H1 (cell line): ENCODE data around the gene LRPAP1. TPM values are rescaled to one million over a fixed set of nuclear protein-coding genes. Genes with fewer than 3 reads are reported as not detected.

Source experiments
- BACH1 ChIP-seq: IDR thresholded peaks from 2 replicates; pipeline ENCODE4 v1.6.1; 2012; ENCODE audit warnings: low read length, improper control_type of control experiment
- CBX8 ChIP-seq: fragments of 300-800, 300-1000 bp; sonication (generic); IDR thresholded peaks from 2 replicates; pipeline ENCODE4 v1.7.1; 2016; ENCODE audit warnings: low read depth, low read length, borderline replicate concordance
- EP300 ChIP-seq, 2 experiments: IDR thresholded peaks; 1 replicate in 1 of 2; 2 replicates in 1 of 2; pipeline ENCODE4 v1.6.1; 2011 to 2012; ENCODE audit warnings: low read depth in 2 of 2, low read length in 2 of 2, mild to moderate bottlenecking in 2 of 2, borderline replicate concordance in 1 of 2, inconsistent platforms in 1 of 2, moderate library complexity in 1 of 2
- GABPA ChIP-seq: IDR thresholded peaks from 2 replicates; pipeline ENCODE4 v1.6.1; 2011; ENCODE audit warnings: mild to moderate bottlenecking, low read length, moderate library complexity, borderline replicate concordance; ENCODE audit not compliant: insufficient read depth
- PHF8 ChIP-seq: fragments of 200-600 bp; sonication (generic); conservative IDR thresholded peaks from 2 replicates; pipeline ENCODE4 v1.7.1; 2012; ENCODE audit warnings: low read depth, mild to moderate bottlenecking, inconsistent platforms, low read length, moderate library complexity
- POLR2AphosphoS5 ChIP-seq: IDR thresholded peaks from 2 replicates; pipeline ENCODE4 v1.6.1; 2011; ENCODE audit warnings: low read depth, low read length
- RNF2 ChIP-seq: fragments of 200-900, 300-1000 bp; sonication (generic); IDR thresholded peaks from 2 replicates; pipeline ENCODE4 v1.7.1; 2016; ENCODE audit warnings: borderline replicate concordance, low read depth, mild to moderate bottlenecking, antibody characterized with exemption, low read length; ENCODE audit not compliant: poor library complexity, severe bottlenecking; ENCODE audit errors: missing control alignments
- SAP30 ChIP-seq: fragments of 300-600 bp; sonication (generic); IDR thresholded peaks from 2 replicates; pipeline ENCODE4 v1.7.1; 2012; ENCODE audit warnings: low read length, moderate library complexity, mild to moderate bottlenecking, inconsistent platforms; ENCODE audit not compliant: insufficient read depth, insufficient replicate concordance
- SP1 ChIP-seq: IDR thresholded peaks from 2 replicates; pipeline ENCODE4 v1.6.1; 2011; ENCODE audit warnings: low read depth, low read length
- polyA plus RNA-seq, 7 experiments: library from polyadenylated mRNA; depleted of rRNA in 3 of 7; stranded (reverse) in 5 of 7; unstranded in 2 of 7; fragments of >200 nt in 5 of 7; fragments of 200-250 nt in 2 of 7; gene quantifications; 1 replicate in 5 of 7; 2 replicates in 1 of 7; 4 replicates in 1 of 7; pipeline versions ENCODE4 v1.2.1 to v1.2.3, GENCODE V29; 2011 to 2013; ENCODE audit warnings: missing spikeins in 2 of 7, mixed read lengths in 2 of 7
- total RNA-seq: library from RNA; stranded (reverse); fragmentation: NEBNext Ultra II Directional; extraction: Animal tissue kit (Norgen Biotek cat#: 25700); gene quantifications from 2 replicates; pipeline ENCODE4 v1.2.1, GENCODE V29; 2021
- TF ChIP-seq, protein P1 (sequence below), 3 experiments: IDR thresholded peaks; 1 replicate in 2 of 3; 2 replicates in 1 of 3; pipeline versions ENCODE4 v1.5.1 to v1.6.1; 2011; ENCODE audit warnings: low read length in 3 of 3, mild to moderate bottlenecking in 3 of 3, inconsistent platforms in 2 of 3, low read depth in 1 of 3, moderate library complexity in 1 of 3; ENCODE audit not compliant: insufficient read depth in 1 of 3; ENCODE audit errors: control extremely low read depth in 1 of 3

LRPAP1 gene
- total and polyA plus RNA-seq, 2 of the 8 experiments (the other 6 are each of a cell fraction or from before 2014, with no cell fraction given) = 31.1 to 101 TPM

DNA sequence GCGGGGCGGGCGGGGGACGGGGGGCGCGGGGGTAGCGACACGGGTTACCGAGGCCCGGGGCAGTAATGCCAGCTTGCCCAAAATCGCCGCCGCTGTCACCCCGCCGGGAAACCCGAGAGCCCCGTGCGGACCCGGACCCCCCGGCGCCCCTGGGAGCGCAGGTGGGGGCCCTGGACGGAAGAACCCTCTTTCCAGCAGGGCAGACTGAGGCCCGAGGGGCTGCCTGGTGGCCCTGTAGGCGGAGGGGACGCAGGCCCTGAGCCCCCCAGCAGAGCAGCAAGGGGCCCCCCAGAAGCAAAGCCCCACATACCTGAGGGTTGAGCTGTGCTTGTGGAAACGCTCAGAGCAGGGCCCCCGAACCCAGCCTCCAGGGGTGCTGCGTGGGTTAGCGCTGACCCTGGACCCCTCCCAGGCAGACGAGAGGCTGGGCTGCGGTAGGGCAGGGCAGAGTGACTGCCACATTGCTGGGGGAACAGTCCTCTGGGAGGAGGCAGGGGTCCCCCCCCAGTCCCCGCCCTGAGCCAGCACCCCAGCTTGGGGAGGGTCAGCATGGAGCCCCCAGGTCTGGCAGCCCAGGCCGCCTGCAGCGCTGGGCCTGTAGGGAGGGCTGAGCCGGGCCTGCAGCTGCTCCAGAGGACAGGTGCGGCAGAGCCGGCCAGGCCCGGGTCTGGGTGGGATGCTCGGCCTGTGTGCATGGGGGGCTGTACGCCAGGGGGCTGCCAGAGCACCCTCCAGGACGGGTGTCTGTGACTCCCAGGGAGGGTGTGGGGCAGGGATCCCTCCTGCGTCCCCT, 68.5 kb downstream of the LRPAP1 start (continued):
- no peak for TF ChIP-seq RNF2
- no peak for TF ChIP-seq POLR2AphosphoS5
- no peak for TF ChIP-seq SAP30
- no peak for TF ChIP-seq BACH1
- no peak for TF ChIP-seq SP1
- no peak for TF ChIP-seq CBX8
- TF ChIP-seq, protein P1, sequence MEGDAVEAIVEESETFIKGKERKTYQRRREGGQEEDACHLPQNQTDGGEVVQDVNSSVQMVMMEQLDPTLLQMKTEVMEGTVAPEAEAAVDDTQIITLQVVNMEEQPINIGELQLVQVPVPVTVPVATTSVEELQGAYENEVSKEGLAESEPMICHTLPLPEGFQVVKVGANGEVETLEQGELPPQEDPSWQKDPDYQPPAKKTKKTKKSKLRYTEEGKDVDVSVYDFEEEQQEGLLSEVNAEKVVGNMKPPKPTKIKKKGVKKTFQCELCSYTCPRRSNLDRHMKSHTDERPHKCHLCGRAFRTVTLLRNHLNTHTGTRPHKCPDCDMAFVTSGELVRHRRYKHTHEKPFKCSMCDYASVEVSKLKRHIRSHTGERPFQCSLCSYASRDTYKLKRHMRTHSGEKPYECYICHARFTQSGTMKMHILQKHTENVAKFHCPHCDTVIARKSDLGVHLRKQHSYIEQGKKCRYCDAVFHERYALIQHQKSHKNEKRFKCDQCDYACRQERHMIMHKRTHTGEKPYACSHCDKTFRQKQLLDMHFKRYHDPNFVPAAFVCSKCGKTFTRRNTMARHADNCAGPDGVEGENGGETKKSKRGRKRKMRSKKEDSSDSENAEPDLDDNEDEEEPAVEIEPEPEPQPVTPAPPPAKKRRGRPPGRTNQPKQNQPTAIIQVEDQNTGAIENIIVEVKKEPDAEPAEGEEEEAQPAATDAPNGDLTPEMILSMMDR (IDR thresholded peaks at IDR 0.05; ENCODE audit: control extremely low read depth in 1 of 3, insufficient read depth in 1 of 3, low read depth in 1 of 3, low read length in 3 of 3) = no peak
- TF ChIP-seq PHF8 = no peak
- TF ChIP-seq GABPA = no peak
- TF ChIP-seq EP300 (IDR thresholded peaks at IDR 0.05; ENCODE audit: borderline replicate concordance in 1 of 2, low read depth in 2 of 2, low read length in 2 of 2) = no peak
